Measurements from ENCODE around the gene WDR87.
"Not testable (repeated sequence)": the region's sequence is repeated elsewhere in the genome, so short reads cannot be mapped to it uniquely, and the experiment has no call there.

Gene WDR87

GRCh38 chr19:37874784-37875183, 31.6 kb downstream of the WDR87 start:
- no peak for DNase-seq

GRCh38 chr19:37872383-37872782, 34.0 kb downstream of the WDR87 start:
- DNase-seq = no peak

- no peak for DNase-seq
Measured at GRCh38 chr19:37869766-37870340, 36.5 kb downstream of the WDR87 start.

DNA sequence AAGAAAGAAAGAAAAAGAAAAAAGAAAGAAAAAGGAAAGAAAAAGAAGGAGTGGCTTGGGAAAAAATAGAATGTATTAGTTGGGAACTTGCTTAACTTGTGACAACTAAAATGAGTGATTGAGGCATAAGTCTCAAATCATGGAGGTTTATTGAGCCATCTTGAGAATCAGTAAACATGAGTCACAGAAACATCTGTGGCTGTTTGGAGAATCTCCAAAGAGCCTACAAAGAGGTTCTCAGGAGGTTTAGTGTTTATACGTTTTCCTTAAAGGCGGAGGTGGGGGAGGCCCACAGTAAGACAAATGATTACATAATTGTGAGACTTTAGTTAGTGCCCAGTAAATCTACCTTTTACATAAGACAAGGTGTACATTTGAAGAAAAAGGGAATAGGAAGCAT, 38.6 kb downstream of the WDR87 start:
- DNase-seq = no peak

- DNase-seq = not testable (repeated sequence)
Measured at GRCh38 chr19:37865930-37866329, 40.5 kb downstream of the WDR87 start.

GRCh38 chr19:37864501-37864900, 41.9 kb downstream of the WDR87 start:
- DNase-seq = no peak

GRCh38 chr19:37855098-37855497, 51.3 kb downstream of the WDR87 start:
- no peak for DNase-seq

- DNase-seq = no peak
Measured at GRCh38 chr19:37845932-37846331, 60.5 kb downstream of the WDR87 start.

All from activated gamma-delta T cell (primary cell).